C4-2B (cell line): ENCODE results near the gene ATP2A1.
"Not testable (repeated sequence)": the region's sequence is repeated elsewhere in the genome, so short reads cannot be mapped to it uniquely, and the experiment has no call there.

Experiments
- H3K27ac ChIP-seq: fragments of 450-650 bp; 2 replicates; pipeline ENCODE4 v1.5.1; 2017
- CTCF ChIP-seq: fragments of 450-650 bp; conservative IDR thresholded peaks from 2 replicates; pipeline ENCODE4 v1.5.1; 2017; ENCODE audit warnings: mild to moderate bottlenecking
- ZFX ChIP-seq: fragments of 450-650 bp; IDR thresholded peaks from 2 replicates; pipeline ENCODE4 v1.6.1; 2017

The ATP2A1 gene

GRCh38 chr16:28879261-28879840 lies 1.1 kb downstream of the ATP2A1 start:
- peak overlapping the region; percentile 66 for H3K27ac ChIP-seq
- TF ChIP-seq CTCF = no peak
- TF ChIP-seq ZFX = no peak

DNA sequence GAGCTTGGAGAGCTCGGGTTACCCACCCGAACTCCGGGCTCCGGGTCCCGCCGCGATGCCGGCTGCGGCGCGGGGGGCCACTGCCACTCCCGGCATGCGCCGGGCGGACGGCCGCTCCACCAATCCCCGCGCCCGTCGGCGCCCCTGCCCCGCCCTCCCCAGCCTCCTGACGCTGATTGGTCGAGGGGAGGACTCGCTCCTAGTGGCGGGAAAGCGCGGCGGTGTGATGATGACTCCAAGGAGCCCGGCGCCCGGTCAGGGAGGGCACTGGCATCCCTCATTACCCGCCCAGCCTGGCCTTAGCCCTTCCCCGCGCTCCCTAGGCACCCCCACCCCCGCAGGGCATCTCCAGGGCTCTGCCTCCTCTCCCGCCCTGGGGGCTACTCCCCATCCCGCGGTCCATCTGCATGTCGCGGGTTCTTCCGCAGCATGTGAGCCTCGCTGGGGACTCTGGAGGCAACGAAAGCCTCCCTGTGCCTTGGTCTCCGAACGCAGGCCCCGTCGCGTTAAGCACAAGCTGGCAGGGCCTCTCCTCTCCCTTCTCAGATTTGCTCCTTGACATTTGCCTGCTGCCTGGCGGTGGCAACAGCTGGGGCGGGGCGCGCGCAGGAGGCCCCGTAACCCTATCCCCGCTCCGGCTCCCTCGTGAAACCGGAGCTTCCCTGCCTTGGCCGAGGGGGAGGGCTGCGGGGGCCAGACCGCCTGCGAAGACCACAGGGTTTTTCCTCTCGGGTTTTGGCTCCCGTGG lies 1.7 kb downstream of the ATP2A1 start:
- peak overlapping the region; percentile 66 for H3K27ac ChIP-seq
- TF ChIP-seq CTCF = no peak
- TF ChIP-seq ZFX = no peak

DNA sequence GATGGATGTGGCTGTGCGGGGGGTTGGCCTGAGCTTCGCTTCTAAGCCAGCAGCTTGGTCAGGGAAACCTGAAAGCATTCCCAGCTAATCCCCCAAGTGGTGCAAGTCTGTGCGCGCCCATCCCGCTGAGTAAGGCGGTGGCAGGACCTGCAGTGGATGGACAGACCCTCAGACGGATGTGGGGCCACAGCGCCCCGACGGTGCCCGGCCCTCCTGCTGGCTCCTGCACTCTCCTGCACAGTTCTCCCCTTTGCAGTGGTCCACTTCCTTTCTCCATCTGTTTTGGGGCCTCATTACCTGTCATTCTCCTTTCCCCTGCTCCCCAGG lies 2.3 kb downstream of the ATP2A1 start:
- peak overlapping the region; percentile 66; the same call in 1 of the 2 replicates for H3K27ac ChIP-seq
- TF ChIP-seq ZFX = no peak
- TF ChIP-seq CTCF = no peak

- no peak overlapping the region for H3K27ac ChIP-seq
- TF ChIP-seq CTCF (no peak), ZFX (no peak)
Observed at GRCh38 chr16:28880955-28881354, 2.7 kb downstream of the ATP2A1 start.

DNA sequence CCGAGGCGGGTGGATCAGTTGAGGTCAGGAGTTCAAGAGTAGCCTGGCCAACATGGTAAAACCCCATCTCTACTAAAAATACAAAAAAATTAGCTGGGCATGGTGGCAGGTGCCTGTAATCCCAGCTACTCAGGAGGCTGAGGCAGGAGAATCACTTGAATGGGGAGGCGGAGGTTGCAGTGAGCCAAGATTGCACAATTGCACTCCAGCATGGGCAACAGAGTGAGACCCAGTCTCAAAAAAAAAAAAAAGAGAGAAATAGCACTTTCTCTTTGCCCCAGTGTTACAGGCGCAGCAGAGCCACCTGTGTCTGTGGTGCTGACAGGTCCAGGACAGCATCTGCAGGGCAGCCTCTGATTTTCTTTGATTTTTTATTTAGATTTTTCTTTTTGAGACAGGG lies 3.3 kb downstream of the ATP2A1 start:
- H3K27ac ChIP-seq = not testable (repeated sequence)

DNA sequence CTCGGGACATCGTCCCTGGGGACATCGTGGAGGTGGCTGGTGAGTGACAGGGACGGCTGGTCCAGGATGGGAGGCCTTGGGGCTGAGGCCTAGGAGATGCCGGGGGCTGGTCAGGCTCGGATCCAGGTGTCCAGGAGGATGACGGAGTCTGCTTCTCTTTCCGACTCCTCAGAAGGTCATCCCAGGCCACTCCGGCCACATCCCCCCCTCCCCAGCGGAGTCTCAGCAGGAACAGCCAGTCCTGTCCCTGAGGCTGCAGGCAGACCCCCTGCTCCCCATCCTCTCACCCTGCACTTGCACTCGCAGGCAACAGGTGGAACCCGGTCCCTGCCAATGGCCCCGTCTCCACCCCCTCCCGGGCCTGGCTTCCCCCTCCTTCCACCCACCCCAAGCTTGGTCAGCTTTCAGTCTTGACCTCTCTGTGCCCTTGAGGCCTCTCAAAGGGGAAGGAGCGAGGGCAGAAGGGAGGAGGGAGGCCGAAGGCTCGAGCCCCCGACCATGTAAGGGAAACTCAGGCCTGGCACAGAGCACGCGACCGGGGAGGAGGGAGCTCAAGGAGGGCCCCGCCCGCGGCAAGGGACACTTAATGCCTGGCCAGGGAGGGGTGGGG lies 4.4 kb downstream of the ATP2A1 start:
- TF ChIP-seq ZFX = no peak
- TF ChIP-seq CTCF = no peak
- H3K27ac ChIP-seq = no peak overlapping the region

GRCh38 chr16:28883221-28883996 lies 5.1 kb downstream of the ATP2A1 start:
- no peak overlapping the region for H3K27ac ChIP-seq
- TF ChIP-seq CTCF = no peak
